Progenitor cell of endocrine pancreas (in vitro differentiated cells): ENCODE data around the gene HBM. TPM values are rescaled to one million over a fixed set of nuclear protein-coding genes. Genes with fewer than 3 reads are reported as not detected.

Experiments used
- DNase-seq: peaks from one replicate; pipeline ENCODE4 v3.0.0; 2021; ENCODE audit warnings: low spot score; ENCODE audit not compliant: unreplicated experiment
- H3K27ac Mint-ChIP-seq: 2 replicates; pipeline ENCODE4 v1.8.0; 2021; ENCODE audit warnings: mild to moderate bottlenecking, moderate library complexity, mixed read lengths
- H3K27me3 Mint-ChIP-seq: 2 replicates; pipeline ENCODE4 v1.8.0; 2021; ENCODE audit warnings: mixed read lengths
- H3K36me3 Mint-ChIP-seq: 2 replicates; pipeline ENCODE4 v1.8.0; 2022; ENCODE audit warnings: mixed read lengths; ENCODE audit not compliant: insufficient read depth
- H3K4me1 Mint-ChIP-seq: 2 replicates; pipeline ENCODE4 v1.8.0; 2021; ENCODE audit warnings: low read depth, mixed read lengths
- H3K4me3 Mint-ChIP-seq: 2 replicates; pipeline ENCODE4 v1.8.0; 2021; ENCODE audit warnings: low read depth, mild to moderate bottlenecking, moderate library complexity, mixed read lengths
- H3K9me3 Mint-ChIP-seq: 2 replicates; pipeline ENCODE4 v1.8.0; 2021; ENCODE audit warnings: low read depth, mixed read lengths
- CTCF ChIP-seq: fragments of 200-600 bp; sonication (generic); IDR thresholded peaks from one replicate; pipeline ENCODE4 v1.5.0; 2021; ENCODE audit warnings: antibody characterized with exemption, mild to moderate bottlenecking; ENCODE audit not compliant: unreplicated experiment
- total RNA-seq: library from RNA; stranded (reverse); gene quantifications from 2 replicates; pipeline ENCODE4 v1.2.1, GENCODE V29; 2021

The HBM gene
- total RNA-seq, 1 donor from 2014 or later: not detected

GRCh38 chr16:212999-213398 lies 47.2 kb downstream of the HBM start:
- TF ChIP-seq CTCF: no peak
- DNase-seq: no peak
- H3K27me3 Mint-ChIP-seq: no peaks in the 10 kb centered on the region
- H3K9me3 Mint-ChIP-seq: no peaks in the 10 kb centered on the region
- H3K4me3 Mint-ChIP-seq: no peak overlapping the region
- peak overlapping the region; percentile 67 for H3K27ac Mint-ChIP-seq
- H3K4me1 Mint-ChIP-seq: no peaks in the 10 kb centered on the region
- H3K36me3 Mint-ChIP-seq: peaks cover 17% of the 10 kb centered on the region

Other genes with a start within 250 kb of the HBM start
- gene POLR3K, start 112.4 kb upstream of the HBM start, total RNA-seq: 11.1 and 13.9 TPM in 2 replicates
- gene SNRNP25, start 112.2 kb upstream of the HBM start, total RNA-seq: 52.0 and 53.9 TPM in 2 replicates
- 51.3 and 58.2 TPM in 2 replicates for gene RHBDF1, start 93.3 kb upstream of the HBM start, total RNA-seq
- gene MPG, start 87.8 kb upstream of the HBM start, total RNA-seq: 32.4 and 35.2 TPM in 2 replicates
- 55.0 and 60.8 TPM in 2 replicates for gene NPRL3, start 27.3 kb upstream of the HBM start, total RNA-seq
- not detected in 2 replicates for gene HBZ, start 13.3 kb upstream of the HBM start, total RNA-seq
- gene HBA2, start 6.9 kb downstream of the HBM start, total RNA-seq: not detected in 2 replicates
- gene HBA1, start 10.7 kb downstream of the HBM start, total RNA-seq: not detected in 2 replicates
- gene HBQ1, start 14.5 kb downstream of the HBM start, total RNA-seq: 0.60 and 0.84 TPM in 2 replicates
- gene LUC7L, start 63.5 kb downstream of the HBM start, total RNA-seq: 229 and 230 TPM in 2 replicates
- 127 and 129 TPM in 2 replicates for gene FAM234A, start 68.8 kb downstream of the HBM start, total RNA-seq
- gene RGS11, start 110.0 kb downstream of the HBM start, total RNA-seq: 2.4 TPM in 2 replicates
- gene ARHGDIG, start 114.6 kb downstream of the HBM start, total RNA-seq: 6.0 and 6.5 TPM in 2 replicates
- gene PDIA2, start 117.2 kb downstream of the HBM start, total RNA-seq: 3.8 TPM in 2 replicates
- 33.6 and 34.4 TPM in 2 replicates for gene AXIN1, start 186.7 kb downstream of the HBM start, total RNA-seq
- 82.7 and 85.3 TPM in 2 replicates for gene MRPL28, start 204.6 kb downstream of the HBM start, total RNA-seq
- gene PGAP6, start 216.0 kb downstream of the HBM start, total RNA-seq: 92.7 and 92.9 TPM in 2 replicates
- 151 and 154 TPM in 2 replicates for gene NME4, start 231.2 kb downstream of the HBM start, total RNA-seq
- 39.4 and 41.3 TPM in 2 replicates for gene DECR2, start 235.9 kb downstream of the HBM start, total RNA-seq